LNCaP clone FGC (cell line): ENCODE data around the gene VRK3.

Source experiments
- DNase-seq: peaks from one replicate; pipeline ENCODE4 v3.0.0-alpha.2; 2011; ENCODE audit warnings: low read depth
- H3K4me3 ChIP-seq: 2 replicates; pipeline ENCODE4 v1.5.1; 2011; ENCODE audit warnings: mild to moderate bottlenecking, low read depth, low read length, control low read depth
- CTCF ChIP-seq: IDR thresholded peaks from 2 replicates; pipeline ENCODE4 v1.5.1; 2012; ENCODE audit warnings: mild to moderate bottlenecking; ENCODE audit not compliant: control insufficient read depth, insufficient read depth; ENCODE audit errors: extremely low read depth

The VRK3 gene

GRCh38 chr19:50001775-50002174, 23.4 kb downstream of the VRK3 start:
- H3K4me3 ChIP-seq = no peak overlapping the region
- DNase-seq = no peak
- TF ChIP-seq CTCF = no peak

- no peak for DNase-seq
- TF ChIP-seq CTCF = no peak
- no peak overlapping the region for H3K4me3 ChIP-seq
Observed at GRCh38 chr19:50000841-50001557, 24.2 kb downstream of the VRK3 start.

GRCh38 chr19:50000038-50000840, 24.9 kb downstream of the VRK3 start:
- no peak overlapping the region for H3K4me3 ChIP-seq
- no peak for TF ChIP-seq CTCF
- no peak for DNase-seq

GRCh38 chr19:49999371-50000010, 25.7 kb downstream of the VRK3 start:
- DNase-seq = no peak

GRCh38 chr19:49997709-49998108, 27.5 kb downstream of the VRK3 start:
- DNase-seq = no peak
- no peak for TF ChIP-seq CTCF

More at GRCh38 chr19:49999371-50000010, 25.7 kb downstream of the VRK3 start:
- no peak for TF ChIP-seq CTCF
- no peak overlapping the region for H3K4me3 ChIP-seq

GRCh38 chr19:49988433-49988832, 36.7 kb downstream of the VRK3 start:
- no peak for DNase-seq
- no peak overlapping the region for H3K4me3 ChIP-seq
- no peak for TF ChIP-seq CTCF

More at GRCh38 chr19:49997709-49998108, 27.5 kb downstream of the VRK3 start:
- H3K4me3 ChIP-seq = no peak overlapping the region
